HTERT RPE-1 (cell line): Measurements from ENCODE around the gene LGALS3BP.
"Not testable (repeated sequence)": the region's sequence is repeated elsewhere in the genome, so short reads cannot be mapped to it uniquely, and the experiment has no call there.

ENCODE experiments used
- in situ Hi-C: fragments of 300-500 bp; cut with MboI; formaldehyde crosslinking; loops from 4 replicates; pipeline ENCODE4 v1.14.3; 2020; ENCODE audit warnings: low sequenced_read_pairs

LGALS3BP gene

DNA sequence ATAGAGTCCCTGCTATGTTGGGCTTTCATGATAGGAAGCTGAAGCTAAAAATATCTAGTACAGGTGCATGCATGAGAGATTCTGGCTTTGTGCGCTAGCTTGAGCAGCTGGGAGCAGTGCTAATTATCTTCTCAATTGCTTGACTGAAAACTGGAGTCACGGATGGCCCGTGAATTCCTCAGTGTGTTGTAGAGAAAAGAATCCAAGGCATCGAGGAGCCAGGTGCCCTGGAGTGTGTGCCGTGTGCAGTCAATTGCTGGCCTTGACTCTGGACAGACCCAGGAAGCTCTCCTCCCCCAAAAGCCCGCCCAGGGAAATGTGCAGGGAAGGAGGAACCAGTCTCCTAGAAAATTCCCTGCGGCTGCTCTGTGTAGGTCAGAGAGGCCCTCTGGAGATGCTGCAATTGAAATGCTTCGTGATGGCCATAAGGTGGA lies 14.2 kb downstream of the LGALS3BP start:
- in situ Hi-C loops, result no loop called here

DNA sequence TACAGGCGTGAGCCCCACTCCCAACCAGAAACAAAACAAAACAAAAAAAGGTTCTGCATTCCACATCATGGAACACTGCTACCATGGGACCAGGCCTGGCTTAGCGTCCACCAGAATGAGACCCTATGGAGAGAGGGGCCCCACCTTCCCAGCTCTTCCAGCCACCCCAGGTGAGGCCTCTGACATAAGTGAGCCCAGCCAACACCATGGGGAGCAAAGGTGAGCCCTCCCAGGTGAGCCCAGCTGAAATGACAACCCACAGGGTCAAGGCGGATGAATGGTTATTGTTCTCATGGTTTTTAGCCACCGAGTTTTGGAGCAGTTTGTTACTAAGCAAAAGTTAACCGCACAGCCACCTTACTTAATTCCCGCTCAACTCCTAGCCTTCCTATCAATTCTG lies 16.3 kb downstream of the LGALS3BP start:
- in situ Hi-C loops, result no loop called here

DNA sequence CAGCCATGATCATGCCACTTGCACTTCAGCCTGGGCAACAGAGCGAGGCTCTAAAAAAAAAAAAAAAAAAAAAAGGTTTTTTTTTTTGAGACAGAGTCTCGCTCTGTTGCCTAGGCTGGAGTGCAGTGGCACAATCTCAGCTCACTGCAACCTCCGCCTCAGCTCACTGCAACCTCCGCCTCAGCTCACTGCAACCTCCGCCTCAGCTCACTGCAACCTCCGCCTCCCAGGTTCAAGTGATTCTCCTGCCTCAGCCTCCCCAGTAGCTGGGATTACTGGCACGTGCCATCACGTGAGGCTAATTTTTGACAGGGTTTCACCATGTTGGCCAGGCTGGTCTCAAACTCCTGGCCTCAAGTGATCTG lies 16.8 kb downstream of the LGALS3BP start:
- in situ Hi-C loops, result not testable (repeated sequence)

DNA sequence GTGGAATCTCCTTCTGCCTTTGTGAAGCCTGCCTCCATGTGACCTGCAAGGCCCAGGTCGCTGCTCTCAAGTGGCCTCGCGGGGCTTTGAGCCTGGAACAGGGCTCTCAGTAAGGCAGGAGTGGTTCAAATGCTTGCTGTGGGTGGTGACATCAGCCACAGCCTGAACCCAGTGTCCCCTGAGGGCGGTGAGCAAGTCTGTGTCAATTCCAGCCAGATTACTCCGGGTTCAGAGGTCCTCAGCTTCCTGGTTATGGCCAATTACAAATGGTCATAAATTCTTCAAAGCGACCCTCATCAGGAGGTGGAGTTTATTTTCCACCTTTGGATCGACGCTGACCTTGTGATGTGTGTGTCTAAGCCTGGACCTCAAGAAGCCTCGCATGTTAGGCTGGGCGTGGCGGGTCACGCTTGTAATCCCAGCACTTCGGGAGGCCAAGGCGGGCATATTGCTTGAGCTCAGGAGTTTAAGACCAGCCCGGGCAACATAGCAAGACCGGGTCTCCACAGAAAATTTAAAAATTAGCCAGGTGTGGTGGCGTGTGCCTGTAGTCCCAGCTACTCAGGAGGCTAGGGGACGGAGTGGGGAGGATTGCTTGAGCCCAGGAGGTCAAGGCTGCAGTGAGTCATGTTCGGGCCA lies 17.3 kb downstream of the LGALS3BP start:
- in situ Hi-C loops, result no loop called here

DNA sequence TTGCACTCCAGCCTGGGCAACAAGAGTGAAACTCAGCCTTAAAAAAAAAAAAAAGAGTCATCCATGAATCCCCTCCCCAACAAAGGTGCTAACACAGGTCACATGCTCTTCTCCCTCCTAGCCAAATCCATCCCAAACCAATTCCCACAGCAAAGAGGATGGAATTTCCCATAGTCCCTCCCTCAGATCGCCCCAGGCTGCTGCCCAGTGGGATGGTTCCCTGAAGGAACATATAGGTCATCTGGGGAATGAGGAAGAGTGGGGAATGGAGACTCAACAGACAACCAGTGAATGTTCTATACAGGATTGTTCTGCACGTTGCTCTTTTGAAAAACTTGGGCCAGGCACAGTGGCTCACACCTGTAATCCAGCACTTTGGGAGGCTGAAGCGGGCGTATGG lies 18.2 kb downstream of the LGALS3BP start:
- in situ Hi-C loops, result no loop called here

DNA sequence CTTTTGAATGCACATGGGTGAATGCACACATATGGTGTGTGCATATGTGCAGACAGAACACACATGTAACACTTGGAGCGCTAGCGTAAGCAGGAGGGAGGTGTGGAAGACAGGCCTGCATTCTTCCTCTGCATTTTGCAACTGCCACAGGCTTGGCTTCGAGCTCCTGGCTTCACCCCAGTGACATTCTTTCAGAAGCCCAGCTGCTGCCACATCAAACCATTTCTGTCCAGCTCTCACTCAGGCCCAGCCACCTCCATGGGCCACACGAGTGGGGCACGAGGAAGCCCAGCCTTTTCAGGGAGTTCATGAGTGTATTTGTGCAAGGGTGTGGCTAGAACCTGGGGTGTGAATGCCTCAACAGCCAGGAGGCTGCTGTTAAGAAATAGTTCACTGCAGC lies 18.8 kb downstream of the LGALS3BP start:
- in situ Hi-C loops, result no loop called here

DNA sequence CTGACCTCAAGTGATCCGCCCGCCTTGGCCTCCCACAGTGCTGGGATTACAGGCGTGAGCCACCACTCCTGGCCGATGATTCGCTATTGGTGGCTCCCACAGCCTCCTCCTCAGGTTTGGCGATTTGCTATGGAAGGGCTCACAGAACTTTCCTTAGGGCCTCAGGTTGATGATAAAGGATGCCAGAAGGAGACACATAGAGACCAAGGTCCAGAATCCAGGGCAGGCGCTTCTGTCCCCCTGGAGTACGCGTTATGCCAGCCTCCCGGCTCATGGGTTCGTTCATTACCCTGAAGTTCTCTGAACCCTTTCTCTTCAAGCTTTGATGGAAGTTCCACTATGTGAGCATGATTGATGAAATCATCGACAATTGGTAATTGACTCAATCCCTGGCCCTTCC lies 19.9 kb downstream of the LGALS3BP start:
- in situ Hi-C loops, result no loop called here

DNA sequence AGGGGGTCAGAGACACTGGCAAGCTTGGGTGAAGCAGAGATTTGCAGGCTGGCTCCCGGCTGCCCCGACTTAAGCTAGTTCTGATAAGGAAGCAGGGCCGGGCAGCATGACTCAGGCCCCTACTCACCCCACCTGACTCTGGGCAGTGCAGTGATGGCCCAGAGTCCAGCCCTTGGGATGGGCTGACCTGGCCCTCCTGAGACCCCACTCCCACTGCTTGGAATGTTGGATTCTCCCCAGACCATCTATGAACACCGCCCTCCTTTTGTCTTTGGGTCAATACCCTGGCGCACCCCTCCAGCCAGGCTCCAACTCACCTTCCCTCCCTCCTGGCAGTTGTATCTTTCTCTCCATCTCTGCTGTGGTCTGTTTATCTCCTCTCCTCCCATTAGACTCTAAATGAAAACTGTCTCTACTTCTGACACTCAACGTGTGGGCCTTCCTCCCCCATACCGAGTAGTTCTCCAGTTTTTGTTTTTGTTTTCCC lies 21.0 kb downstream of the LGALS3BP start:
- in situ Hi-C loops, result no loop called here

DNA sequence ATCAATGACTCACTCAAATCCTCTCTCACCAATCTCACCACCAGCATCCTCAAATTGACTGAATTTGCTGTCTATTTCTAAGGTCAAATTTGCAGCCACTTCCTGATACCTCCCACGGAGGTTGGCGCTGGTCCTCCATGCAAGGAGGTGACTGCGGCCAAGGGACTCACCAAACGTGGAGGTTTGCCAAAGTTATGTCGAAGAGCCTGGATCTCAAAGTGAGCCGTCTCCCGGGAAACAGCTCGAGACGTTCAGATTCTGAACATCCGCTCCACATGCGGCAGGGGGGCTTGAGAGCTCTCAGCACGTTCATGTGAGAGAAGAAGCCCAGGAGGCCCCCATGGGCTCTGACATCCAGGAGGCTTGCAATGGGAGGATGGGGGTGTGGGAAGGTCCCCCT lies 22.6 kb downstream of the LGALS3BP start:
- in situ Hi-C loops, result no loop called here

DNA sequence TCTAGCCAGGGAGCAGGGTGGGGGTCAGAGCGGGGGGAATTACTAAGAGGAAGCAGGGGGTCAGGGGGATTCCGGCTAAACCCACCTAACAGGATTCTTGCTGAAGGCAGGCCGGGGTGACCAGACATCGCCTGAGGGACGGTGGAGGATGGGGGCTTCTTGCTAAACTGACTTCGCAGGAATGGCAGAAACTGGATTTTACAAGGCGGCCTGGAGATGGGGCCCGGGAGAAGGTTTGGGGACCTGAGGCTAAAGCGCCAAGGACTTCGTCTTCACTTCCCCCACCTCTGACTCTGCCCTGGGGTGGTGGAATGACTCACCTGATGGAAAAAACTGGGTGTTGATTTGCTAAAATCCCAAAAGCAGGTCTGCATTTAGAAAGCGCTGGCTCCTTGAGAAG lies 23.5 kb downstream of the LGALS3BP start:
- in situ Hi-C loops, result no loop called here

DNA sequence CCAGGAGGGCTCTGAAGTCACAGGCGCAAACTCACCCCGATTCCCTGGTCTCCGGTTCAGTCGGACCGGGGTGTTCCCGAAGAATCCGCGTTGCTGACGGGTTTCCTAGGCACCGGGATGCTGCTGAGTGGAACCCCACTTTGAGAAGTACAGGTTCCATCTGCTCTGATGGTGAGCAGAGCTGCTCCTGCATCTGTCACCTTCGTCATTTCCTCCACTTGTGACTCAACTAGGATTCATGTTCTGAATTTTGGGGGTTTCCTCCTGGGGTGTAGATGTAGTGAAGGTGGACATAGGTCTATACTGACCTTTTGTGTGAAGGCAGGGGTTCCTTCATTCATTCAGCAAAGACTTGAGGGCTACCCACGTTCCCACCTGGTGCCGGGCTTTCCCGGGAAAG lies 25.0 kb downstream of the LGALS3BP start:
- in situ Hi-C loops, result no loop called here

DNA sequence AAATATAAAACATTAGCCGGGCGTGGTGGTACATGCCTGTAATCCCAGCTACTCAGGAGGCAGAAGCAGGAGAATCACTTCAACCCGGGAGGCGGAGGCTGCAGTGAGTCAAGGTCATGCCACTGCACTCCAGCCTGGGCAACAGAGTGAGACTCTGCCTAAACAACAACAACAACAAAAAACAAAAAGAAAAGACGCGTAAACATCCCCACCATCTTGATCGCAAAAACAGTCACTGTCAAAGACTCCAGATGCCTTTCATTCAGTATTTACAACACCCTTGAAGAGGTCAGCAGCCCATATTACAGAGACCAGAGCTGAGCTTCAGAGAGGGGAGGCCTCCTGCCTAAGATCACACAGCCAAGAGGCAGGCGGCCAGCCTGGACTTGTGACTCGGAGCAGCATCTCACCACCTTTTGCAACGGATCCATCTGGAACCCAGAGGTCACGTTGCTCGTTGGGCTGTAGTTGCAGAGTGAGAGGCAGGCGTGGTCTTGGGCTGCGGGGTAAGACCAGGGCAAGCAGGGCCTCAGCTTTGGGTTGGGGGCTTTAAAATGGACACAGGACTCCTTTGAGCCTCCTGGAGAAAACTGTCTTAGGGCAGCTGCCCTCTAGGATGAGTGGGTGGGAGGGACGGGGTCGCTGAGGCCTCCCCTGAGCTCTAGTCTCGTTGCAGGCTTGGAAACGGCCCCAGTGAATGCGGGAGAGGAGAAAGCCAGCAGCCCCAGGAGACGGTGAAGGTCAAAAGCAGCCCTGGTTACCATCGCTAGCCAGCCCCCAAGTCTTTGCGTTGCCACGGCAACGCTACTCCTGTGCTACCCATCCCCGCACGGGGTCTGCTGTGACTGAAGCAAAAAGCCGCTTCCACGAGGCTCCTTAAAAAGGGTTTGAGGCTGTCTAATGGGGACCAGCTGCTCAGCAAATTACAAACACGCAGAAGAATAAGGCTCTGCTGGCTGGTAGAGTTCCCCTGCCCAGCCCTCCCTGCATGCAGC lies 26.1 kb downstream of the LGALS3BP start:
- in situ Hi-C loops, result no loop called here

DNA sequence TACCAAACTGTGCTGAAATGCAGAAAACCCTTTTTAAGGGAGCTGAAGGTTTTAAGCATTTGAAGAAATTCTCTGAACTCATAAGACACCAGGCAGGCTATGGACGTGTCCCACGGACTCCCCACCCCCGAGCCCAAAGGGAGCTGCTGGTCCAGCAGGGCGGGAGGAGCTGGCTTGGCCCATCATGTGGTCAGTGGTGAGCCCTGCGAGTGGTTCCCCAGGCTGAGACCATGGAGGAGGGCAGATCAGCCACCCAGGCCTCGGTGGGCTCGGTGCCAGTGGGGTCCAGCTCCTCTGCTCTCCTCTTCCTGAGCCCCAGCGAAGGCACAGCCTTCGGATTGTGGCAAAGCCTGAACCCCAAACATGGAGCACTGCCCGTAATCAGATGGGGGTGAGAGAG lies 27.0 kb downstream of the LGALS3BP start:
- in situ Hi-C loops, result no loop called here

DNA sequence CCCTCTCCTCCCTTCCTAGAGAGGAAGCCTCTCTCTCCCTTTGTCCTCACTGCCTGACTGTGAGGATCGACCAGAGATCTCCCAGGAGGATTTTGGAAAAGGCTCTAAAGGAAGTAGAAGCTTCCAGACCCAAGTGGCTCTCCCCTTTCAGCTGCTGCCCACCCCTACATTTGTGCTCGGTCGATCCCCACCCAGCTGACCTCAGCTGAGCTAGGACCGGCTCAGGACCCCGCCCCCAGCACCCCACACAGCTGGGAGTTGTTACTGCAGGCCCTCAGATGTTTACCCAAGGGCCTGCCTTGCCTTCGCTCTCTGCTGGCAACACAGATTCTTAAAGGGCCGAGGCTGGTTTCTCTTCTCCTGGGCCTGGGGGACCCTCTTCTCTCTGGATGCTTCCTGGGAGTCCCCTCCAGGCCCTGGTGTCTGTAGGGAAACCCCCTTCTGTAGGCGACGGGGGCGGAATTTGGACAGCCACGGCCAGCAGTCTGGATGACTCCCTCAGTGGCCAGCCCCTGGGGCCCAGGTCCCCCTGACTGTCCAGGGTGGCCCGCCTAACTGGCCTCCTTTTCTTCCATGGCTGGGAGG lies 27.7 kb downstream of the LGALS3BP start:
- in situ Hi-C loops, result no loop called here

DNA sequence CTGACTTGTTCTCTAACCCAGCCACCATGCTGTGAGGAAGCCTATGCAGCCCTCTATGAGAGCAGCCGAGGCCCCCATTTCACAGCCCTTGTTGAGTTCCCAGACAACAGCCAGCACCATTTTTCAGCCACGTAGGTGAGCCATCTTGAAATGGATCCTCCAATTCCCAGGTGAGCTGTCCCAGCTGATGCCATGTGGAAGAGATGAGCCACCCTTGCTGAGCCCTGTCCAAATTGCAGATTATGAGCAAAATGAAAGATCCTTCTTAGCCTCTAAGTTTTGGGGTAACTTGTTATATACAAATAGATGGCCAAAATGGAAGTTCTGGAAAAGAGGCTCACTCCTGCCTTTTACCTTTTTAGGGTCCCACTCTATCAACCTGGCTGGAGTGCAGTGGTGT lies 28.9 kb downstream of the LGALS3BP start:
- in situ Hi-C loops, result no loop called here

DNA sequence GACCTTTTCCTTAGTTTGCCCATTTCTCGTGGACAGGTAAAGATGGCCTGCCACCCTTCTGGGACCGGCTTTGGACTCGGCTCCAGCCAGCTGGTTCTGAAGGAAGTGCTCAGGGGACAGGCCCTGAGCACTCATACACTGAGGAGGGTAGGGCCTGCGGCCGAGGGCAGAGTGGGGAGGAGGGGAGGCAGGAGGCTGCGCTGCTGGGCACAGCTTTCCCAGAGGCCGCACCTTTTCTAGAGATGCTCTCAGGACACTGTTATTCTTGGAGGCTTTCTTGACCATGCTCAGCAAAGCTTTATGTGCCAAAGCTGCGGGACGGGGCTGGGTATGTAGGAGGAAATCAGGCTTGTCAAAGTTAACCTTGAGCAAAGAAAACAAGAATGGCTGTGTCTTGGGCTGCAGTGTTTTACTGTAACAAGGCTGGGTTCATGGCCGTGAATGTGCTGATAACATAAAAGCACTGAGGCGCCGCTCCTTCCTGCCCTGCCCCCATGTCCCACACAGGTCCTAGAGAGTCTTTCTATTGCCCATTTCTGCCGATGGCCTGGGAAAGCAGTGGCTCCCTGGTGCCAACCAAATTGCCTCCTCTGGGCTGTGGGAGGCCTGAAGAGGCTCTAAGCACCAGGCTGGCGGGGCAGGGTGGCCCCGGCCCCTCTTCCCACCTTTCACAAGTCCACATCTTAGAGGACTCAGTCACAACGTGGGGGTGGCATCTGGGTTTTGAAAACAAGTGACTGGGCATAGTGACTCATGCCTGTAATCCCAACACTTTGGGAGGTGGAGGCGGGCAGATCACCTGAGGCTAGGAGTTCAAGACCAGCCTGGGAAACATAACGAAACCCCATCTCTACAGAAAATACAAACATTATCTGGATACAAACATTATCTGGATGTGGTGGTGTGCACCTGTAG lies 32.2 kb downstream of the LGALS3BP start:
- in situ Hi-C loops, result no loop called here

DNA sequence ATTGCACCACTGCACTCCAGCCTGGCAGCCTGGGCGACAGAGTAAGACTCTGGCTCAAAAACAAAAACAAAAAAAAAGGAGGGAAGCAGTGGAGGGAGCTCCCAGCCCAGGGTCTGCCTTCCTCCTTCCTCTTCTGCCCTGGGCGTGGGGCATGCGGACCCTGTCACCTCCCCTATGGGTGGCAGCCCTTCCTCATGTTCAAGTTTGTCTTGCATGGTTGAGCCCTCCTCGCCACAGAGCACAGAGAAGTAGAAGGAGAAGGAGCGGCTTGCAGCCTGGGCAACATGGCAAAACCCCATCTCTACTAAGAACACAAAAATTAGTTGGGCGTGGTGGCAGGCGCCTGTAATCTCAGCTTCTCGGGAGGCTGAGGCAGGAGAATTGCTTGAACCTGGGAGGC lies 33.1 kb downstream of the LGALS3BP start:
- in situ Hi-C loops, result no loop called here

DNA sequence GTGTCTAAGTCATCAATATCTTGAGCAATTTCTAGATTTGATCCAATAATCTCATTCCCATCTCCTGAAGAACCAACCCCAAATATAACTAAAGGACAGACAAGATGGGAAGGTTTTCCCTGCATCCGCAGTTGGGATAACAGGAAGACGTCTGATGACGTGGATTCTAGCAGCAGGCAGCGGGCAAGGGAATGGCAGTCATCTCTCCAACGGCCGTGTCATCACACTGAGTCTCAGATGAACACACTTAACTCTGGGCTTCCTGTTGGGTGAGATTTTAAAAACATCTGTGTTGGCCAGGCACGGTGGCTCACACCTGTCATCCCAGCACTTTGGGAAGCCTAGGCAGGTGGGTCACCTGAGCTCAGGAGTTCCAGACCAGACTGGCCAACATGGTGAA lies 33.6 kb downstream of the LGALS3BP start:
- in situ Hi-C loops, result no loop called here

DNA sequence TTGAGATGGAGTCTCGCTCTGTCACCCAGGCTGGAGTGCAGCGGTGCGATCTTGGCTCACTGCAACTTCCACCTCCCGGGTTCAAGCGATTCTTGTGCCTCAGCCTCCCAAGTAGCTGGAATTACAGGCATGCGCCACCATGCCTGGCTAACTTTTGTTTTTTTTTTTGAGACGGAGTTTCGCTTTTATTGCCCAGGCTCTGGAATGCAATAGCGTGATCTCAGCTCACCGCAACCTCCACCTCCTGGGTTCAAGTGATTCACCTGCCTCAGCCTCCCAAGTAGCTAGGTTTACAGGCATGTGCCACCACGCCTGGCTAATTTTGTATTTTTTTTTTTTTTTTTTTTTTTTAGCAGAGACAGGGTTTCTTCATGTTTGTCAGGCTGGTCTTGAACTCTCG lies 34.3 kb downstream of the LGALS3BP start:
- in situ Hi-C loops, result not testable (repeated sequence)

DNA sequence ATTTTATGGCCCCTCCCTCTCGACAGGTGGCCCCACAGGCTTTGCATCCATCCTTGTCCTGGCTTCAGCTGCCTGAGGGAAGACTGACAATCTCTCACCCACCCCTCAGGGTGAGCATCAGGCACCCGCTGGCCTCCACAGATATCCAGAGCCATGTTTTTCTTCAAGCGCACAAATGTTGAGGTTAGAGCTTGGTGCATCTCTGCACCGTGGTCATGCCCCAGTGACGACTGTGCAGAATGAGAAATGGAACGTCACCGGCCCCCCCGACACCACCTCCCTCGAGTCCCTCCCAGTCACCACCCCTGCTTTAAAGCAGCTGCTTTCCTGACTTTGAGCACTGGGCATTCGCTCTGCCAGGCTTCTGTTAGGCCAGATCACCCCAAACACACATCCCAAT lies 34.8 kb downstream of the LGALS3BP start:
- in situ Hi-C loops, result no loop called here

DNA sequence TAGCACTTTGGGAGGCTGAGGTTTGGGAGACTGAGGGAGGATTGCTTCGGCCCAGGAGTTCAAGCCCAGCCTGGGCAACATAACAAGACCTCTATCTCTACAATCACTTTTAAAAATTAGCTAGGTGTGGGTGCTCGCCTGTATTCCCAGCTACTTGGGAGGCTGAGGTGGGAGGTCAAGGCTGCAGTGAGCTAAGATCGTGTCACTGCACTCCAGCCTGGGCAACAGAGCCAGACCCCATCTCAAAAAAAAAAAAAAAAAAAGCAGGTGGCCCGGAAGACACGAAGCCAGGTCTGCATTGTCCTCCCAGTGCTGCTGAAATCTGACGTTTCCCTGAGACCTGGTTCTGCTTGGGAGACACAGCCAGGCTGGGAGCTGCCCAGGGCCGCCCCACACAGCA lies 35.7 kb downstream of the LGALS3BP start:
- in situ Hi-C loops, result no loop called here
